Measurements from ENCODE around the gene CNNM3.

The CNNM3 gene

GRCh38 chr2:96816836-96817702, 1.0 kb downstream of the CNNM3 start:
- Histone ChIP-seq H4K8ac (ENCODE audit: low read depth, low read length) (peak overlapping the region; percentile 33), H3K4me1 (ENCODE audit: control insufficient read depth in 2 of 2, insufficient read depth in 1 of 2, low read depth in 1 of 2, low read length in 2 of 2) (peaks cover 17 to 33% of the 10 kb centered on the region in 2 donors), H3K14ac (ENCODE audit: low read length) (peak overlapping the region; percentile 49), H3K4me2 (ENCODE audit: insufficient read depth, low read length, poor library complexity, severe bottlenecking) (peak overlapping the region; percentile 84), H2AFZ (ENCODE audit: low read length) (peak overlapping the region; percentile 99), H3K27ac (replicated peaks; ENCODE audit: low read length) (peak overlapping the region; percentile 96), H3K23ac (ENCODE audit: low read depth, low read length, poor library complexity) (peak overlapping the region; percentile 46), H3K4me3 (ENCODE audit: low read length in 2 of 2) (peak overlapping the region; percentile 93), H3K9me3 (replicated peaks in 1 of 2; ENCODE audit: control insufficient read depth in 2 of 2, insufficient read depth in 1 of 2, low read depth in 1 of 2, low read length in 2 of 2) (no peaks in the 10 kb centered on the region), H4K91ac (ENCODE audit: low read depth, low read length, poor library complexity) (no peak overlapping the region), H2AK5ac (ENCODE audit: low read depth, low read length) (no peak overlapping the region), H3K9ac (ENCODE audit: low read depth, low read length, poor library complexity) (peak overlapping the region; percentile 97), H3K79me1 (ENCODE audit: low read depth, low read length) (peaks cover 15% of the 10 kb centered on the region), H3K18ac (ENCODE audit: low read length) (peak overlapping the region; percentile 99), H2BK15ac (ENCODE audit: low read length) (no peak overlapping the region), H3K27me3 (ENCODE audit: control insufficient read depth in 3 of 3, insufficient read depth in 3 of 3, low read depth in 1 of 3, low read length in 3 of 3) (peaks cover 0 to 1% (median 0%) of the 10 kb centered on the region in 3 experiments), H2BK120ac (ENCODE audit: low read depth, low read length) (no peak overlapping the region), H3K36me3 (replicated peaks in 1 of 2; ENCODE audit: control insufficient read depth in 2 of 2, insufficient read depth in 2 of 2, low read length in 2 of 2) (peaks cover 13 to 37% of the 10 kb centered on the region in 2 donors), H3K4ac (ENCODE audit: low read length) (no peak overlapping the region), H2BK12ac (ENCODE audit: low read length) (no peak overlapping the region), H2BK5ac (ENCODE audit: low read length) (peak overlapping the region; percentile 30)
- WGBS, 2 donors (ENCODE audit: extremely low coverage in 2 of 2, insufficient read length in 2 of 2, insufficient replicate concordance in 1 of 2), result no CpG with 5 or more reads among the region's 89 CpGs
- no peak for DNase-seq (ENCODE audit: low spot score)

- Histone ChIP-seq H4K8ac (ENCODE audit: low read depth, low read length) (no peak overlapping the region), H3K4me1 (ENCODE audit: control insufficient read depth in 2 of 2, insufficient read depth in 1 of 2, low read depth in 1 of 2, low read length in 2 of 2) (peaks cover 17 to 33% of the 10 kb centered on the region in 2 donors), H4K91ac (ENCODE audit: low read depth, low read length, poor library complexity) (no peak overlapping the region), H2BK12ac (ENCODE audit: low read length) (no peak overlapping the region), H3K18ac (ENCODE audit: low read length) (no peak overlapping the region), H3K36me3 (replicated peaks in 1 of 2; ENCODE audit: control insufficient read depth in 2 of 2, insufficient read depth in 2 of 2, low read length in 2 of 2) (peaks cover 14 to 43% of the 10 kb centered on the region in 2 donors), H2AK5ac (ENCODE audit: low read depth, low read length) (no peak overlapping the region), H2BK120ac (ENCODE audit: low read depth, low read length) (no peak overlapping the region), H3K4me2 (ENCODE audit: insufficient read depth, low read length, poor library complexity, severe bottlenecking) (peak overlapping the region; percentile 84), H2AFZ (ENCODE audit: low read length) (no peak overlapping the region), H3K9ac (ENCODE audit: low read depth, low read length, poor library complexity) (no peak overlapping the region), H3K4me3 (ENCODE audit: low read length in 2 of 2) (peak overlapping the region in 1 of 2 donors; percentile 93), H3K9me3 (replicated peaks in 1 of 2; ENCODE audit: control insufficient read depth in 2 of 2, insufficient read depth in 1 of 2, low read depth in 1 of 2, low read length in 2 of 2) (no peaks in the 10 kb centered on the region), H3K27ac (replicated peaks; ENCODE audit: low read length) (no peak overlapping the region), H3K79me1 (ENCODE audit: low read depth, low read length) (peaks cover 15% of the 10 kb centered on the region), H3K27me3 (ENCODE audit: control insufficient read depth in 3 of 3, insufficient read depth in 3 of 3, low read depth in 1 of 3, low read length in 3 of 3) (peaks cover 0 to 1% (median 0%) of the 10 kb centered on the region in 3 experiments), H3K23ac (ENCODE audit: low read depth, low read length, poor library complexity) (peak overlapping the region; percentile 8), H3K14ac (ENCODE audit: low read length) (no peak overlapping the region), H2BK15ac (ENCODE audit: low read length) (no peak overlapping the region), H2BK5ac (ENCODE audit: low read length) (no peak overlapping the region), H3K4ac (ENCODE audit: low read length) (no peak overlapping the region)
- no CpG with 5 or more reads among the region's 8 CpGs for WGBS, 2 donors (ENCODE audit: extremely low coverage in 2 of 2, insufficient read length in 2 of 2, insufficient replicate concordance in 1 of 2)
- no peak for DNase-seq (ENCODE audit: low spot score)
These were observed 1.8 kb downstream of the CNNM3 start for GRCh38 chr2:96817882-96818281.

GRCh38 chr2:96819128-96819875, 3.2 kb downstream of the CNNM3 start:
- Histone ChIP-seq H3K23ac (ENCODE audit: low read depth, low read length, poor library complexity) (no peak overlapping the region), H2BK15ac (ENCODE audit: low read length) (no peak overlapping the region), H3K27ac (replicated peaks; ENCODE audit: low read length) (no peak overlapping the region), H2BK12ac (ENCODE audit: low read length) (no peak overlapping the region), H4K8ac (ENCODE audit: low read depth, low read length) (no peak overlapping the region), H3K4ac (ENCODE audit: low read length) (no peak overlapping the region), H2AFZ (ENCODE audit: low read length) (no peak overlapping the region), H3K9me3 (replicated peaks in 1 of 2; ENCODE audit: control insufficient read depth in 2 of 2, insufficient read depth in 1 of 2, low read depth in 1 of 2, low read length in 2 of 2) (no peaks in the 10 kb centered on the region), H3K14ac (ENCODE audit: low read length) (no peak overlapping the region), H3K9ac (ENCODE audit: low read depth, low read length, poor library complexity) (no peak overlapping the region), H3K27me3 (ENCODE audit: control insufficient read depth in 3 of 3, insufficient read depth in 3 of 3, low read depth in 1 of 3, low read length in 3 of 3) (peaks cover 0 to 1% (median 0%) of the 10 kb centered on the region in 3 experiments), H3K4me1 (ENCODE audit: control insufficient read depth in 2 of 2, insufficient read depth in 1 of 2, low read depth in 1 of 2, low read length in 2 of 2) (peaks cover 17 to 33% of the 10 kb centered on the region in 2 donors), H4K91ac (ENCODE audit: low read depth, low read length, poor library complexity) (no peak overlapping the region), H3K79me1 (ENCODE audit: low read depth, low read length) (peaks cover 19% of the 10 kb centered on the region), H2BK120ac (ENCODE audit: low read depth, low read length) (no peak overlapping the region), H3K4me2 (ENCODE audit: insufficient read depth, low read length, poor library complexity, severe bottlenecking) (no peak overlapping the region), H3K36me3 (replicated peaks in 1 of 2; ENCODE audit: control insufficient read depth in 2 of 2, insufficient read depth in 2 of 2, low read length in 2 of 2) (peaks cover 16 to 56% of the 10 kb centered on the region in 2 donors), H2BK5ac (ENCODE audit: low read length) (no peak overlapping the region), H3K4me3 (ENCODE audit: low read length in 2 of 2) (no peak overlapping the region), H3K18ac (ENCODE audit: low read length) (no peak overlapping the region), H2AK5ac (ENCODE audit: low read depth, low read length) (no peak overlapping the region)
- DNase-seq (ENCODE audit: low spot score), result no peak
- no CpG with 5 or more reads among the region's 10 CpGs for WGBS, 2 donors (ENCODE audit: extremely low coverage in 2 of 2, insufficient read length in 2 of 2, insufficient replicate concordance in 1 of 2)
